H1 (cell line): Measurements from ENCODE around the gene ADGRD2. TPM values are rescaled to one million over a fixed set of nuclear protein-coding genes. Genes with fewer than 3 reads are reported as not detected.

Experiments used
- CTCF ChIA-PET: fragments of 300-600 bp; sonication (Branson Sonifier 250); formaldehyde crosslinking; loops from one replicate; lab custom pipeline; 2021; ENCODE audit not compliant: partially characterized antibody; lab: Charles Lee
- POLR2A ChIA-PET: fragments of 300-600 bp; sonication (Branson Sonifier 250); formaldehyde crosslinking; loops from one replicate; lab custom pipeline; 2021; ENCODE audit warnings: inconsistent platforms; ENCODE audit not compliant: partially characterized antibody; lab: Charles Lee
- DNase-seq, 2 experiments: peaks; one replicate each; pipeline versions ENCODE4 v3.0.0 to v3.0.0-alpha.2; 2010 to 2022; ENCODE audit warnings: low spot score in 2 of 2, low read depth in 1 of 2, mixed read lengths in 1 of 2
- FAIRE-seq: peaks from 2 replicates; lab custom pipeline; 2011; peaks lifted over from hg19 to GRCh38; lab: Jason Lieb, UNC
- H2AFZ ChIP-seq: 2 replicates; pipeline ENCODE4 v1.8.1; 2012; ENCODE audit warnings: low read length, inconsistent platforms
- H2AK5ac ChIP-seq: 2 replicates; pipeline ENCODE4 v1.6.1; 2013; ENCODE audit warnings: low read depth, low read length
- H2BK120ac ChIP-seq: replicated peaks from 2 replicates; pipeline ENCODE3; 2013; ENCODE audit warnings: low read depth, low read length, inconsistent platforms
- H2BK12ac ChIP-seq: 2 replicates; pipeline ENCODE4 v1.6.1; 2013; ENCODE audit warnings: low read depth, low read length
- H2BK15ac ChIP-seq: 2 replicates; pipeline ENCODE4 v1.6.1; 2013; ENCODE audit warnings: low read length
- H2BK20ac ChIP-seq: 2 replicates; pipeline ENCODE4 v1.6.1; 2013; ENCODE audit warnings: low read length
- H2BK5ac ChIP-seq: 2 replicates; pipeline ENCODE4 v1.6.1; 2013; ENCODE audit warnings: low read depth, low read length
- H3K14ac ChIP-seq: 2 replicates; pipeline ENCODE4 v1.6.1; 2013; ENCODE audit warnings: inconsistent platforms; ENCODE audit not compliant: insufficient read length
- H3K18ac ChIP-seq: 2 replicates; pipeline ENCODE4 v1.6.1; 2013; ENCODE audit warnings: low read length; ENCODE audit errors: extremely low read depth
- H3K23ac ChIP-seq: 2 replicates; pipeline ENCODE4 v1.6.1; 2013; ENCODE audit warnings: inconsistent platforms; ENCODE audit not compliant: insufficient read length
- H3K23me2 ChIP-seq: 2 replicates; pipeline ENCODE4 v1.6.1; 2013; ENCODE audit warnings: low read depth, low read length
- H3K27ac ChIP-seq: 2 replicates; pipeline ENCODE4 v1.6.1; 2011; ENCODE audit warnings: low read depth, low read length, inconsistent platforms
- H3K27me3 ChIP-seq, 4 experiments: replicated peaks in 1 of 4; 1 replicate in 1 of 4; 2 replicates in 3 of 4; pipeline versions ENCODE4 v1.6.1 to v1.8.1; 2011 to 2013; ENCODE audit warnings: low read length in 3 of 4, mild to moderate bottlenecking in 3 of 4, inconsistent platforms in 2 of 4, mixed read lengths in 2 of 4, moderate library complexity in 1 of 4; ENCODE audit not compliant: control insufficient read depth in 3 of 4, insufficient read depth in 3 of 4; ENCODE audit errors: extremely low read depth in 1 of 4
- H3K36me3 ChIP-seq, 4 experiments: 2 replicates each; pipeline versions ENCODE4 v1.6.1 to v1.8.1; 2011 to 2013; ENCODE audit warnings: mild to moderate bottlenecking in 4 of 4, low read length in 3 of 4, moderate library complexity in 2 of 4, control low read depth in 1 of 4, inconsistent platforms in 1 of 4; ENCODE audit not compliant: insufficient read depth in 4 of 4, control insufficient read depth in 2 of 4
- H3K4ac ChIP-seq: replicated peaks from 2 replicates; pipeline ENCODE3; 2013; ENCODE audit warnings: low read length, low read depth, mixed read lengths, inconsistent platforms; ENCODE audit not compliant: insufficient read length
- H3K4me1 ChIP-seq, 4 experiments: replicated peaks in 1 of 4; 1 replicate in 1 of 4; 2 replicates in 3 of 4; pipeline versions ENCODE4 v1.6.1 to v1.8.1; 2011 to 2013; ENCODE audit warnings: low read length in 3 of 4, inconsistent platforms in 2 of 4, mixed read lengths in 1 of 4; ENCODE audit not compliant: insufficient read depth in 4 of 4, control insufficient read depth in 3 of 4
- H3K4me2 ChIP-seq, 2 experiments: 2 replicates each; pipeline versions ENCODE4 v1.6.1 to v1.8.1; 2011 to 2013; ENCODE audit warnings: low read depth in 2 of 2, low read length in 2 of 2, control low read depth in 1 of 2, inconsistent platforms in 1 of 2, mild to moderate bottlenecking in 1 of 2; ENCODE audit not compliant: insufficient read depth in 1 of 2
- H3K4me3 ChIP-seq, 4 experiments: fragments of 200-600, 300-600 bp in 1 of 4; sonication (generic), shearing (Covaris generic), sonication (Bioruptor Twin) in 1 of 4; 2 replicates each; pipeline versions ENCODE4 v1.5.1 to v1.8.1; 2011 to 2016; ENCODE audit warnings: low read length in 4 of 4, low read depth in 3 of 4, control low read depth in 2 of 4, inconsistent platforms in 2 of 4, mild to moderate bottlenecking in 2 of 4, mixed read lengths in 1 of 4, moderate library complexity in 1 of 4; ENCODE audit not compliant: insufficient read depth in 2 of 4; ENCODE audit errors: extremely low read depth in 1 of 4
- H3K56ac ChIP-seq: replicated peaks from 2 replicates; pipeline ENCODE3; 2013; ENCODE audit warnings: low read depth, mild to moderate bottlenecking, mixed read lengths, low read length, inconsistent platforms; ENCODE audit not compliant: insufficient read length
- H3K79me1 ChIP-seq: 2 replicates; pipeline ENCODE4 v1.6.1; 2013; ENCODE audit warnings: low read depth, low read length, control low read depth
- H3K79me2 ChIP-seq, 2 experiments: 2 replicates each; pipeline versions ENCODE4 v1.6.1 to v1.8.1; 2012 to 2013; ENCODE audit warnings: low read length in 2 of 2, mild to moderate bottlenecking in 2 of 2, inconsistent platforms in 1 of 2; ENCODE audit not compliant: insufficient read depth in 2 of 2, control insufficient read depth in 1 of 2
- H3K9ac ChIP-seq, 4 experiments: replicated peaks in 1 of 4; 1 replicate in 1 of 4; 2 replicates in 3 of 4; pipeline versions ENCODE4 v1.6.1 to v1.8.1; 2011 to 2013; ENCODE audit warnings: low read depth in 3 of 4, low read length in 3 of 4, control low read depth in 2 of 4, mild to moderate bottlenecking in 2 of 4, moderate library complexity in 2 of 4, inconsistent platforms in 1 of 4; ENCODE audit errors: extremely low read depth in 1 of 4
- H3K9me3 ChIP-seq, 2 experiments: 2 replicates each; pipeline versions ENCODE4 v1.6.1 to v1.8.1; 2012 to 2013; ENCODE audit warnings: mild to moderate bottlenecking in 2 of 2, moderate library complexity in 2 of 2, control low read depth in 1 of 2, inconsistent platforms in 1 of 2, low read depth in 1 of 2, low read length in 1 of 2, mixed read lengths in 1 of 2; ENCODE audit not compliant: insufficient read depth in 2 of 2
- H4K20me1 ChIP-seq, 2 experiments: replicated peaks in 1 of 2; 2 replicates each; pipeline versions ENCODE3 to v1.8.1; 2011 to 2013; ENCODE audit warnings: inconsistent platforms in 2 of 2, low read length in 2 of 2, mild to moderate bottlenecking in 1 of 2; ENCODE audit not compliant: insufficient read depth in 2 of 2, control insufficient read depth in 1 of 2
- H4K5ac ChIP-seq: 2 replicates; pipeline ENCODE4 v1.6.1; 2013; ENCODE audit warnings: low read length, low read depth, mixed read lengths, inconsistent platforms; ENCODE audit not compliant: insufficient read length
- H4K8ac ChIP-seq: 2 replicates; pipeline ENCODE4 v1.8.0; 2013; ENCODE audit warnings: mild to moderate bottlenecking, moderate library complexity, low read length, inconsistent platforms; ENCODE audit not compliant: insufficient read depth; ENCODE audit errors: extremely low read depth
- H4K91ac ChIP-seq: replicated peaks from 2 replicates; pipeline ENCODE3; 2013; ENCODE audit warnings: low read length, mixed read lengths, inconsistent platforms; ENCODE audit not compliant: insufficient read length
- JUN ChIP-seq: IDR thresholded peaks from 2 replicates; pipeline ENCODE4 v1.6.1; 2011; ENCODE audit warnings: low read depth, mild to moderate bottlenecking, improper control_type of control experiment, low read length
- WGBS, 2 experiments: shearing (Covaris generic) in 1 of 2; methylation state at CpG; one replicate each; pipeline versions ENCODE4 v1.1.6 to v1.1.7; 2013 to 2015; ENCODE audit warnings: low lambda C conversion rate in 2 of 2, mixed read lengths in 2 of 2, inconsistent platforms in 1 of 2, low coverage in 1 of 2, missing lambda C conversion rate in 1 of 2; ENCODE audit not compliant: insufficient replicate concordance in 2 of 2, insufficient coverage in 1 of 2, insufficient read length in 1 of 2; ENCODE audit errors: extremely low coverage in 1 of 2, missing lambda C conversion rate in 1 of 2; 5-methylcytosine and 5-hydroxymethylcytosine counted together
- polyA plus RNA-seq, 7 experiments: library from polyadenylated mRNA; depleted of rRNA in 3 of 7; stranded (reverse) in 5 of 7; unstranded in 2 of 7; fragments of >200 nt in 5 of 7; fragments of 200-250 nt in 2 of 7; gene quantifications; 1 replicate in 5 of 7; 2 replicates in 1 of 7; 4 replicates in 1 of 7; pipeline versions ENCODE4 v1.2.1 to v1.2.3, GENCODE V29; 2011 to 2013; ENCODE audit warnings: missing spikeins in 2 of 7, mixed read lengths in 2 of 7
- total RNA-seq: library from RNA; stranded (reverse); fragmentation: NEBNext Ultra II Directional; extraction: Animal tissue kit (Norgen Biotek cat#: 25700); gene quantifications from 2 replicates; pipeline ENCODE4 v1.2.1, GENCODE V29; 2021

The ADGRD2 gene
- total and polyA plus RNA-seq, 2 of the 8 experiments (the other 6 are each of a cell fraction or from before 2014, with no cell fraction given) = 0.41 to 1.4 TPM

GRCh38 chr9:124495126-124496074 is 45.1 kb downstream of the ADGRD2 start:
- no peak overlapping the region for H2BK15ac ChIP-seq
- no peaks in the 10 kb centered on the region; a peak in 2 of 7 replicates for H3K4me1 ChIP-seq
- no peaks in the 10 kb centered on the region for H3K9me3 ChIP-seq
- no peak overlapping the region for H4K5ac ChIP-seq
- no peaks in the 10 kb centered on the region for H3K23me2 ChIP-seq
- CTCF ChIA-PET = interaction anchor here (0.9 to 2.3 kb wide), 7 partner anchors 10 to 216 kb away, joined by 3 to 9 read pairs (median 6); no protein-coding TSS in a partner anchor
- no peaks in the 10 kb centered on the region for H3K36me3 ChIP-seq
- H3K27ac ChIP-seq = no peak overlapping the region
- no peak overlapping the region for H4K8ac ChIP-seq
- no peak overlapping the region for H3K4ac ChIP-seq
- H2BK20ac ChIP-seq = no peak overlapping the region
- no peak overlapping the region for H3K9ac ChIP-seq
- 93% methylated on average over 31 of the region's 31 CpGs; no CpG with 5 or more reads in 1 of the 2 experiments for WGBS, 2 experiments
- H2AK5ac ChIP-seq = no peak overlapping the region
- H2BK12ac ChIP-seq = no peak overlapping the region
- no peak overlapping the region for H3K56ac ChIP-seq
- H3K18ac ChIP-seq = no peak overlapping the region; the same call in 1 of the 2 replicates
- POLR2A ChIA-PET = no interaction called here
- no peak overlapping the region for H2AFZ ChIP-seq
- H3K79me2 ChIP-seq = no peaks in the 10 kb centered on the region
- no peak overlapping the region for H3K14ac ChIP-seq
- FAIRE-seq (no peak), DNase-seq (no peak)
- H2BK5ac ChIP-seq = no peak overlapping the region
- H3K23ac ChIP-seq = no peak overlapping the region
- no peaks in the 10 kb centered on the region; a peak in 4 of 7 replicates for H3K27me3 ChIP-seq
- H3K4me2 ChIP-seq = no peak overlapping the region
- TF ChIP-seq JUN = no peak
- no peak overlapping the region for H4K91ac ChIP-seq
- H4K20me1 ChIP-seq = peaks cover 0 to 2% of the 10 kb centered on the region in 2 experiments
- no peak overlapping the region for H2BK120ac ChIP-seq
- H3K4me3 ChIP-seq = no peak overlapping the region
- no peaks in the 10 kb centered on the region for H3K79me1 ChIP-seq
